H1 (cell line): ENCODE data around the gene FIZ1.

ENCODE experiments used
- CTCF ChIP-seq, 3 experiments: IDR thresholded peaks; 1 replicate in 2 of 3; 2 replicates in 1 of 3; pipeline versions ENCODE4 v1.5.1 to v1.6.1; 2011; ENCODE audit warnings: low read length in 3 of 3, mild to moderate bottlenecking in 3 of 3, inconsistent platforms in 2 of 3, low read depth in 1 of 3, moderate library complexity in 1 of 3; ENCODE audit not compliant: insufficient read depth in 1 of 3; ENCODE audit errors: control extremely low read depth in 1 of 3
- EZH2 ChIP-seq: fragments of 200-600 bp; sonication (generic); IDR thresholded peaks from 2 replicates; pipeline ENCODE4 v1.7.1; 2012; ENCODE audit warnings: low read depth, mild to moderate bottlenecking, moderate library complexity, low read length, inconsistent platforms; ENCODE audit not compliant: severe bottlenecking
- JUN ChIP-seq: IDR thresholded peaks from 2 replicates; pipeline ENCODE4 v1.6.1; 2011; ENCODE audit warnings: low read depth, mild to moderate bottlenecking, improper control_type of control experiment, low read length
- POLR2A ChIP-seq, 2 experiments: IDR thresholded peaks; 1 replicate in 1 of 2; 2 replicates in 1 of 2; pipeline ENCODE4 v1.6.1; 2011; ENCODE audit warnings: low read depth in 2 of 2, low read length in 2 of 2, mild to moderate bottlenecking in 2 of 2; ENCODE audit errors: control extremely low read depth in 1 of 2
- SIN3A ChIP-seq, 2 experiments: IDR thresholded peaks in 1 of 2; conservative IDR thresholded peaks in 1 of 2; 2 replicates each; pipeline ENCODE4 v1.6.1; 2011 to 2012; ENCODE audit warnings: low read length in 2 of 2, improper control_type of control experiment in 1 of 2, low read depth in 1 of 2, mild to moderate bottlenecking in 1 of 2
- SP1 ChIP-seq: IDR thresholded peaks from 2 replicates; pipeline ENCODE4 v1.6.1; 2011; ENCODE audit warnings: low read depth, low read length

DNA sequence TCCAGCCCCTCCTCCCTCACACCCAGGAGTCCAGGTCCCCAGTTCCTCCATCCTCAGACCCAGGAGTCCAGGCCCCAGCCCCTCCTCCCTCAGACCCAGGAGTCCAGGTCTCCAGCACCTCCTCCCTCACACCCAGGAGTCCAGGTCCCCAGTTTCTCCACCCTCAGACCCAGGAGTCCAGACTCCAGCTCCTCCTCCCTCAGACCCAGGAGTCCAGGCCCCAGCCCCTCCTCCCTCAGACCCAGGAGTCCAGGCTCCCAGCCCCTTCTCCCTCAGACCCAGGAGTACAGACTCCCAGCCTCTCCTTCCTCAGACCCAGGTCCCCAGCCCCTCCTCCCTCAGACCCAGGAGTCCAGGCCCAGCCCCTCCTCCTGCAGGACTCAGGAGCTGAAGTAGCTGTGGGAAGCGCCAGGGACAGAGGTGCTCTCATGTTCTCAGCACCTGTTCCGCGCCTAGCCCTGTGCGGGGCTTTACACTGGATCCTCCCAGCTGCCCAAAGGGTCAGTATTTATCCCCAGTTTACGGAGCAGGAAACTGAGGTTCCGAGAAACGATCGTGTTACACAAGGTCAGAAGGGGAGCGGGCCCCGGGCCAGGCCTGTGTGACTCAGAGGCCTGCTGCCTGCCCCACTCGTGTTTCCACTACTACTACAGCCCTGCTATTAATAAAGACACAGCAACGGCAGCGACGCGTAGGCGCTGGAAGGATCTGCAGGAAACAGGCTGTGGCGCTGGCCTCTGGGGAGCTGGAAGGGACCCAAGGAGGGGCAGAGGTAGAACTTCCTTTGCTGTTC is 52.3 kb downstream of the FIZ1 start:
- no peak for TF ChIP-seq EZH2
- TF ChIP-seq JUN: no peak
- no peak for TF ChIP-seq SP1
- TF ChIP-seq POLR2A (IDR thresholded peaks at IDR 0.05; ENCODE audit: control extremely low read depth in 1 of 2, low read depth in 2 of 2, low read length in 2 of 2): no peak
- TF ChIP-seq CTCF (IDR thresholded peaks at IDR 0.05; ENCODE audit: control extremely low read depth in 1 of 3, insufficient read depth in 1 of 3, low read depth in 1 of 3, low read length in 3 of 3): no peak
- TF ChIP-seq SIN3A (conservative IDR thresholded peaks at IDR 0.05 in 1 of 2, IDR thresholded peaks at IDR 0.05 in 1 of 2; ENCODE audit: low read depth in 1 of 2, low read length in 2 of 2): no peak
